DOHH2 (cell line): Measurements from ENCODE around the gene SREBF2.

ENCODE experiments used
- H3F3A ChIP-seq: fragments of 200-600 bp; sonication (generic), shearing (Covaris generic); 2 replicates; pipeline ENCODE4 v1.6.0; 2016; ENCODE audit warnings: antibody characterized with exemption, mild to moderate bottlenecking; ENCODE audit not compliant: control insufficient read depth, insufficient read depth
- H3K27ac ChIP-seq: fragments of 200-600 bp; sonication (generic); 2 replicates; pipeline ENCODE4 v1.5.1; 2014; ENCODE audit warnings: low read depth, mild to moderate bottlenecking, low read length, moderate library complexity
- H3K27me3 ChIP-seq: fragments of 200-600 bp; sonication (generic); 2 replicates; pipeline ENCODE4 v1.6.1; 2014; ENCODE audit warnings: mild to moderate bottlenecking, low read length, mixed read lengths; ENCODE audit not compliant: control insufficient read depth
- H3K36me3 ChIP-seq: fragments of 200-600 bp; sonication (generic); 2 replicates; pipeline ENCODE4 v1.6.1; 2014; ENCODE audit warnings: mild to moderate bottlenecking, low read length, moderate library complexity, mixed read lengths; ENCODE audit not compliant: control insufficient read depth
- H3K4me1 ChIP-seq: fragments of 200-600 bp; sonication (generic); 2 replicates; pipeline ENCODE4 v1.6.1; 2014; ENCODE audit warnings: mild to moderate bottlenecking, low read length, mixed read lengths; ENCODE audit not compliant: control insufficient read depth
- H3K4me2 ChIP-seq: fragments of 200-600 bp; sonication (generic); 2 replicates; pipeline ENCODE4 v1.6.0; 2014; ENCODE audit warnings: mild to moderate bottlenecking, low read length, moderate library complexity
- H3K4me3 ChIP-seq: fragments of 200-600 bp; sonication (generic); 2 replicates; pipeline ENCODE4 v1.5.1; 2014; ENCODE audit warnings: mild to moderate bottlenecking, low read length, mixed read lengths
- H3K79me2 ChIP-seq: fragments of 200-600 bp; sonication (generic); 2 replicates; pipeline ENCODE4 v1.6.1; 2014; ENCODE audit warnings: mild to moderate bottlenecking, low read length, mixed read lengths; ENCODE audit not compliant: control insufficient read depth
- H3K9me2 ChIP-seq: fragments of 200-600 bp; sonication (generic); replicated peaks from 2 replicates; pipeline ENCODE4 v1.6.1; 2014; ENCODE audit warnings: mild to moderate bottlenecking, low read length, mixed read lengths; ENCODE audit not compliant: control insufficient read depth
- H3K9me3 ChIP-seq: fragments of 200-600 bp; sonication (generic); 2 replicates; pipeline ENCODE4 v1.6.1; 2014; ENCODE audit warnings: antibody characterized with exemption, low read length, mixed read lengths; ENCODE audit not compliant: control insufficient read depth, insufficient read depth
- H4K20me1 ChIP-seq: fragments of 200-600 bp; sonication (generic); 2 replicates; pipeline ENCODE4 v1.6.0; 2014; ENCODE audit warnings: low read depth, mild to moderate bottlenecking, antibody characterized with exemption, low read length, moderate library complexity; ENCODE audit not compliant: control insufficient read depth, insufficient read depth
- CTCF ChIP-seq: fragments of 200-600 bp; sonication (generic); IDR thresholded peaks from one replicate; pipeline ENCODE4 v1.5.1; 2014; ENCODE audit warnings: antibody characterized with exemption, mild to moderate bottlenecking, low read depth, low read length; ENCODE audit not compliant: poor library complexity, severe bottlenecking
- EZH2phosphoT487 ChIP-seq: fragments of 200-600 bp; sonication (generic); IDR thresholded peaks from 2 replicates; pipeline ENCODE4 v1.6.1; 2017; ENCODE audit warnings: borderline replicate concordance, mild to moderate bottlenecking, antibody characterized with exemption, low read length, moderate library complexity, mixed read lengths

SREBF2 gene

DNA sequence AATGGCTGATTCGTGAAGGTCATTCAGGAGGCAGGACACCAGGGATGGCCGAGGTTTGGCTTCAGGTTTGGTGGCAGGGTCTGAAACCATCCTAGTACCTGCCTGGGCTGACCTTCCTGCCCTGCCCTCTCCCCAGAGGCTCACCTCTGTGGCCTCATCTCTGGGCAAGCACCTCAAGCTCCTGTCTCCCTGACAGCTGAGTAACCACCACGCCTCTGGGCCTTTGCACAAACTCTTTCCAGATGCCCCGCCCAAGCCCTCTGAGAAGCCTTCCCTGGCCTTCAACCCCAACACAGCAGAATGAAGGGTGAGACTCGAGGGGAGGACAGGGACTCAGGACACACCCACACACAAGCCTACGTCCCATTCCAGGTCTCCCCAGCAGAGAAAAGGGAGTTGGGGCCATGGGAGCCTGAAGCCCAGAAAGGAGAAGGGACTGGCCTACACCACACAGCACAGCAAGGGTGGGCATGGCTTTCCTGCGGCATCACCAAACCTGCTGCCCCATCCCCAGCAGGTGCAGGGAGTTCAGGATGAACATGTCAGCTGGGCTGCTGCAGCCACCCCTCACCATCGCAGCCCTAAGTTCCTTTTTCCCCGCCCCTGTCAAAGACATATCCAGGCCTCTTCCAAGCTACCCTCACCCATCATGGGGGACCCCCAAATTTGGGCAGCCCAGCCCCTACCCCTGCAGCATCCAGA, 79.6 kb downstream of the SREBF2 start:
- H3K4me2 ChIP-seq = no peak overlapping the region
- peaks cover 83% of the 10 kb centered on the region for H3K27me3 ChIP-seq
- no peaks in the 10 kb centered on the region for H3K9me2 ChIP-seq
- no peaks in the 10 kb centered on the region for H3K79me2 ChIP-seq
- H3K27ac ChIP-seq = no peak overlapping the region
- H3K9me3 ChIP-seq = no peaks in the 10 kb centered on the region
- no peak for TF ChIP-seq CTCF
- TF ChIP-seq EZH2phosphoT487 = no peak; the same call in 1 of the 2 replicates
- no peak overlapping the region for H3K4me3 ChIP-seq
- H3K4me1 ChIP-seq = peaks cover 54% of the 10 kb centered on the region
- H3K36me3 ChIP-seq = no peaks in the 10 kb centered on the region; the same call in 1 of the 2 replicates
- peaks cover 3% of the 10 kb centered on the region; the same call in 1 of the 2 replicates for H4K20me1 ChIP-seq
- peaks cover 3% of the 10 kb centered on the region for H3F3A ChIP-seq

DNA sequence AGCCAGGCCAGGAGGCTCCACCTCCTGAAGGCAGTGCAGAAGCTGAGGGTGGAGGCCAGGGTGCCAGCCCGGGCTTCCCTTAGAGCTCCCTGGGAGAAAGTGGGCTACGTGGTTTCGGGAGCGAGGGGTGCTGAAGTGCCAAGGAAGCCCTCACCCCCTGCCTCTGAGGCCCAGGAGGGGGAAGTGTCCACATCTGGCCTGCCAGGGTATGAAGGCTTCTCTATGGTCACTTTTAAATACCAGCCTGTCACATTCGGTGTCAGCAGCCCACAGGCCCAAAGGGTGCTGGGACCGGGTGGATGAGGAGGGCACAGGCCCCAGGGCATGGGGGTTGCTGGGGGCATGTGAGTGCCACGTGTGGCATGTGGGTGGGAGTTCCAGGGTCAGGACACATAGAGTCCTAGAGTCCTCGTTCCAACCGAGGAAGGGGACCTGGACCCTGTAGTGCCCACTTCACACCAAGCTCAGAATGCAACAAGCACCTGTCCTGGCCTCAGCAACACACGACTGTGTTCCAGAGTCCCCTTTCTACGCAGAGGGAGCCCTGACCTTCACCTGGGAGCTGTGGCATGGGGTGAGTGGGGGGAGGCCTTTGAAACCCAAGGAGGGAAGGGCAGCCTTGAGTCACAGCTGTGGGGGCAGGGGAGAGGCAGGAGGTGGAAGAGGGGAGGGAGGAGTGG, 80.3 kb downstream of the SREBF2 start:
- Histone ChIP-seq H3K27ac (no peak overlapping the region), H3K4me1 (peaks cover 61% of the 10 kb centered on the region), H3K9me2 (no peaks in the 10 kb centered on the region), H4K20me1 (peaks cover 3% of the 10 kb centered on the region; the same call in 1 of the 2 replicates), H3K4me2 (no peak overlapping the region), H3F3A (peaks cover 3% of the 10 kb centered on the region), H3K79me2 (no peaks in the 10 kb centered on the region), H3K36me3 (no peaks in the 10 kb centered on the region), H3K9me3 (no peaks in the 10 kb centered on the region), H3K4me3 (no peak overlapping the region), H3K27me3 (peaks cover 89% of the 10 kb centered on the region)
- TF ChIP-seq EZH2phosphoT487 (no peak), CTCF (no peak)

- Histone ChIP-seq H3K4me2 (no peak overlapping the region), H3K27ac (no peak overlapping the region), H3K36me3 (no peaks in the 10 kb centered on the region), H3K4me1 (peaks cover 69% of the 10 kb centered on the region), H3K79me2 (no peaks in the 10 kb centered on the region), H3K9me2 (no peaks in the 10 kb centered on the region), H3F3A (peaks cover 3% of the 10 kb centered on the region), H4K20me1 (peaks cover 3% of the 10 kb centered on the region; the same call in 1 of the 2 replicates), H3K9me3 (no peaks in the 10 kb centered on the region), H3K4me3 (no peak overlapping the region), H3K27me3 (peaks cover 87% of the 10 kb centered on the region)
- peak; percentile 99 for TF ChIP-seq EZH2phosphoT487
- TF ChIP-seq CTCF = no peak
Measured at GRCh38 chr22:41913842-41914534, 81.1 kb downstream of the SREBF2 start.
